A549 treated with AZD9567 at 1 μM for 4 hours (cell line): ENCODE results near the gene E2F6. TPM values are rescaled to one million over a fixed set of nuclear protein-coding genes. Genes with fewer than 3 reads are reported as not detected.

Experiments used
- total RNA-seq: library from RNA; stranded (reverse); fragments of 200-300 nt; extraction: Qiagen RNA extraction; gene quantifications from 5 replicates; pipeline ENCODE4 v1.2.3, GENCODE V29; 2022; ENCODE audit not compliant: insufficient read depth

E2F6 gene, protein sequence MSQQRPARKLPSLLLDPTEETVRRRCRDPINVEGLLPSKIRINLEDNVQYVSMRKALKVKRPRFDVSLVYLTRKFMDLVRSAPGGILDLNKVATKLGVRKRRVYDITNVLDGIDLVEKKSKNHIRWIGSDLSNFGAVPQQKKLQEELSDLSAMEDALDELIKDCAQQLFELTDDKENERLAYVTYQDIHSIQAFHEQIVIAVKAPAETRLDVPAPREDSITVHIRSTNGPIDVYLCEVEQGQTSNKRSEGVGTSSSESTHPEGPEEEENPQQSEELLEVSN
- 21.5 to 26.3 TPM (median 24.5 TPM) in 5 replicates for total RNA-seq

GRCh38 chr2:11465485-11466306, at the start of gene E2F6:
Gene E2F6, minus strand, starts transcription at chr2:11466161. Its CDS starts 282 bp downstream, at chr2:11465879.

Other genes starting within 250 kb of the E2F6 start
- gene ROCK2, start 121.5 kb downstream of the E2F6 start, total RNA-seq: 19.9 to 33.1 TPM (median 24.7 TPM) in 5 replicates
- 1.9 to 3.8 TPM (median 2.4 TPM) in 5 replicates for gene GREB1, start 67.9 kb upstream of the E2F6 start, total RNA-seq
- not detected in 5 replicates for gene NTSR2, start 204.0 kb upstream of the E2F6 start, total RNA-seq